HT-29 (cell line): ENCODE data around the gene HOXD9. TPM values are rescaled to one million over a fixed set of nuclear protein-coding genes. Genes with fewer than 3 reads are reported as not detected.

Experiments used
- DNase-seq: peaks from one replicate; pipeline ENCODE4 v3.0.0-alpha.2; 2015; ENCODE audit warnings: low spot score
- total RNA-seq: library from RNA; depleted of rRNA; stranded (reverse); fragments of >200 nt; shearing (Covaris generic); gene quantifications from 2 replicates; pipeline ENCODE4 v1.2.3, GENCODE V29; 2014

The HOXD9 gene
- total RNA-seq, 1 experiment from 2014 or later, result not detected

DNA sequence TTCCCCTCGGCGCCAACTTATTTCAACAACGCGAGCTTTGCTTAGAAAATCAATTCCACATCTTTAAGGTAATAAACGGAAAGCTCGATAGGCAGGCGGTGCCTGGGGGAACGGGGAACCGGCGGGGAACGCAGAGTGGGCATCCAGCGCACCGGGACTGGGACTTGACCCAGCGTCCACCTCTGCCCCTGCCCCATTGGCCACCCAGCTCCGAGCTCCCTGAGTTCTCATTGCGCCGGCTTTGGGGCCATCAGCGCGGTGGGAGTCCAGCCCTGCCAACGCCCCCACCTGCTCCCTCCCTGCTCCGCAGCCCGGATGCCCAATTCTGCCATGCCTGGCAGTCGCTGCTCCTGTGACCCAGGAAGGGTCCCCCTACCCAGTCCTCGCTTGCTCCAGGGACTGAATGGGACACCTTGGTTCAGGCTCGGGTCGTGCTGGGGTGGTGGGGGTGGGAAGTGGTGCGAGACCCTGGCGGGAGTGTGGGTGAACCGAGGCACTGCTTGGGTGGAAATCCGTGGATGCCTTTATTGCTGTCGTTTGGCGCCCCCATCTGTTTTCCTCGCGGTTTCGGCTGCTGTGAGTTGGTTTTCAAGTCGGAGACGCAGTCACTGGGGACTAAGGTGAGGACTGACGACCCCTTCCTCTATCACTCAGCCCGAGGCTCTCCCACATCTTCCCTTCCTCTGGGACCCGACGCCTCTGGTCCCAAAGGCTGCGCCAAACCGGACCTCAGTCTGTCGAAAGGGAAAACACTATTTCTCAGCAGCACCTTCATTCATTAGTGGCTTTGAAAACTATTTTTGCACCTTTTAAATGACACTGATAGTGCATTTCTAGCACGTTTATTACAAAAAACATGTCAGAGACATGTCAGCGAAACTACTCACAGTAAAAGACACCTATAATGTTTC lies 36.4 kb upstream of the HOXD9 start:
- peak; percentile 36 for DNase-seq

DNA sequence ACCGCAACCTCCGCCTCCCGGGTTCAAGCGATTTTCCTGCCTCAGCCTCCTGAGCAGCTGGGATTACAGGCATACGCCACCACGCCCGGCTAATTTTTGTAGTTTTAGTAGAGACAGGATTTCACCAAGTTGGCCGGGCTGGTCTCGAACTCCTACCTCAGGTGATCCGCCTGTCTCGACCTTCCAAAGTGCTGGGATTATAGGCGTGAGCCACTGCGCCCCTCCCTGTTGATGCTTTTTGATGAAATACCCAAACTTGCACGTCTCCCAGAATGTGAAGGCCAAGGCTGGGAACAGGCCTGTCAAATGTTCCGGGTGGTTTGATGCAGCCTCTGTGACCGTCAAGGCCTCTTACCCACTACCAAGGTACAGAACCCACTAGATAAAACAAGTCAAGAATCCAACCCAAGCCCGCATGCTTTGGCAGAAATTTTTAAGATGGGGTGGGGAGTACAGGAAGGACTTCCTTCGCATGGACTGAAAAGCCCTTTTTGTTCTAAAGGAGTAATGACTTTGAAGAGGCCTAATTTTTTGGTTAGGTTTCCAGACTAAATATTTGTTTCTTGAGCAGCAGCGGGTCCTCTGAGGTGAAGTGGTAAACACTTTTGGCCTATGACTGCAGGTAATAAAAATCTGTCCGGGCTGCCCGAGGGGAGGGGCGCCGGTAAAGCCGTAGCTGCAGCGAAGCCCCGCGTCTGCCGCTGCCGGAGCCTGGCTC lies 35.0 kb upstream of the HOXD9 start:
- DNase-seq, result no peak

DNA sequence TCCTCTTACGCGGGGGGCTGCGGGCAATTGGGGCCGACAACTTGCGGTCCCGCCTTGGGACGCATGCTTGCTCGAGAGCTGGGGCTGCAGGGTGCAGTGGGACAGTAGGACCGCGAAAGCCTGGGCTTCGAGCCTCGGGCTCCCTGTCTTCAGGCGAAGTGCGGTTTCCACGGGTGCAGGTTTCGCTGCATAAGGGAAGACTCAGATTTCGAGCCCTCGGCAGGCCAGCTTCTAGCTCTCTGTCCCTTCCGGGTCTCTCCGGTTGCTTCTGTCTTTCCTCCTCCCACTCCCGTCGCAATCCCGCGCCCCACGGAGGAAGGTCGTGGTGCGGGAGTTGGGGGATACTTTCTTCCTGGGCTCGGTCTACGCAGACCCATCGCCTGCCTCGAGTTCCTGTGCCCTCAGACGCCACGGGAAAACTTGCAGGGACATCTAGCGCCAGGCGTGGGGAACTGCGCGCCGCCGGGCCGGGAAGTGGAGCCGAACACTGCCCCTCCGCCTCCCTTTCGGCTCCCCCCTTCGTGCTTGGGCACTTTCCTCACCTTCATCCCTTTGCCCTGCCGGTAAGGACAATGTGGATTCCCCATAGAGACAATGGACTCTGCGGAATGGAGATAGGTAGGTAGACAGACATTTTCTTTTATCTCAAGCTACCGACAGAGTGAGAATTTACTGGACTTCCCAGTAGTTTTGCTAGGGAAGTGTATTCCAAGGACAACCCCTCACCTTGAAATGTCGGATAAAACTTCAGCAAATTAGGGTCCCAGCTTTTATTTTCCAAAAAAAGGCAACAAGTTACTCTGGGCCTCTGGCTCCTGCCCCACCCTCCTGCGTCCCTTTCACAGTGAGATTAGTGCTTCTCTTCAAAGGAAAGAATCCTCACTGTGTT lies 34.2 kb upstream of the HOXD9 start:
- peak; percentile 55 for DNase-seq

DNA sequence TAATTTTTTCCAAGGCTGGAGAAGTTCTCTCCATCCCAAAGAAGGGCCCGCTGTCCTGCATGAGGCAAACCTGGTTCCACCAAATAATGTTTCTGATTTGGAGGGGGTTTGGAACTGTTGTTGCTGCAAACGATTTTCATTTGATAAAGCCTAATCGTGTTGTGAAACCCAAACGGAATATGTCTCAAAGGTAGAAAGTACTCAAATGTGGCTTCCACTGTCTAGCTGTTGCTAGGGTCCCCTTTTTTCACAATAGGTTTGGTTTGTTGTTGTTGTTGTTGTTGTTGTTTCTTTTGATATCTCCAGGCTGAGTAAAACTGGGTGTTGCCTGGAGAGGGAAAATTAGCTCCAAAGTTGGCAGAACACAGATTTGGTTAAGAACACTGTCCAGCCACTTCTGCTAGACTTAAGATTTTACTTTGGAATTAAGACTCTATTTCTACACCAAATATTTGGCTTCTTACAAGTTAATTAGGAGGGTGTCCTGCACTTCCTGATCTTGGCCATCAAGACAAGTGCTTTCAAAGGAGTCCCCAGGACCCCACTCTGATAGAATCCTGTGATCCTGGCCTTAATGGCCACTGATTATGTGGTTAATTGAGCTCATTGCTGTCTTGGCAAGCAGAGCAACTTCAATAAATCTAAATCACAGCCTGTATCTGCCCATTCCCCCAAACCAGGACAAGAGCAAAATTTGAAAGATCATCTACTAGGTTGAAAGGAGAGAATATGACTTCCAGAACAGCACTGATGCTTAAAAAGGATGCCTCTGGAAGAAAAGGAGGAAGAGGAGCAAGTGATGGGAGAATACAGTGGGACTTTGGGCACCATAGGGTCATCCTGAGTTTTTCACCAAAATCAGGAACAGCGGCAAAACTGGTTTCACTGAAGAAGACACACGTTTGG lies 33.3 kb upstream of the HOXD9 start:
- DNase-seq, result no peak

DNA sequence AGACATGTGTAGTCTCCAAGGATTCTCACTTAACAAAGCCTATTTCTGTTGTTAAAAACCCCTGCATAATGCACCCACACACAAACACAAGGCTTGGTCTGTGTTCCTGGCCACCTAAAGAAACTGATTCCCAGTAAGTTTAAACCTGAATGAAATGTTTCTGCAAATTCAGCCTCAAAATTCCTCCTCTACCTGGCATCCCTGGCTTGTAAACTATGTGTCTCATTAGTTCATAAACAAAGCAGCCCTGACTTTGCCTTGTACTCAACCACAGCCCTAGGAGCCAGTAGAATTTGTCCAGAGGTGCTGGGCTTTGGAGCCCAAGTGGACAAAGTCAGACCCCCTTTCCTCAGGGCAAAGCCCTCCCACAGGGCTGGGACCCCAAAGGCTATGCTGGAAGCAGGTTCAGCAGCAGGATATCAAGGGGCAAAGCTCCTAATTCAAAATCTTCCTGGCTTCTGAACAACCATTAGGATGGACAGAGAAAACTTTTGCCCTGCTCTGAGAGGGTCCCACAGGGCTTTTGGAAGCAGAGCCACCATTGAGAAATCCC lies 32.6 kb upstream of the HOXD9 start:
- DNase-seq, result no peak

DNA sequence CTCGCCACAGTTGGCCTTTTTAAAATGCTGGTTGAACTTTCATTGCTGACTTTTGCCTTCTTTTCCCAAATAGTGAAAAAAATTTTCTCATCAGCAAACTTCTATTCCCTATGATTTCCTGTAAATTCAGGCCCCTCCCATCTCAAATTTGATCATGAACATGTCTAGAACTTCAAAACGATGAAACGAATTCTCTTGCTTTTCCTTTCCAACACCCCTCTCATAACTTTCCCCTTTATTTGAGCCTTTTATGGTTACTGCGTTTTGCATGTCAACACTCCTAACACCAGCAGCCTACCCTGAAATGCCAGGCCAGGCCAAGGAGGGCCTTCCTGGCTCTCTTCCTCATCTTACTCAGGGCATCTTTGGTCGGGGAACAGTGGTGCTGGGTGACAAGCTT lies 31.7 kb upstream of the HOXD9 start:
- DNase-seq, result no peak

DNA sequence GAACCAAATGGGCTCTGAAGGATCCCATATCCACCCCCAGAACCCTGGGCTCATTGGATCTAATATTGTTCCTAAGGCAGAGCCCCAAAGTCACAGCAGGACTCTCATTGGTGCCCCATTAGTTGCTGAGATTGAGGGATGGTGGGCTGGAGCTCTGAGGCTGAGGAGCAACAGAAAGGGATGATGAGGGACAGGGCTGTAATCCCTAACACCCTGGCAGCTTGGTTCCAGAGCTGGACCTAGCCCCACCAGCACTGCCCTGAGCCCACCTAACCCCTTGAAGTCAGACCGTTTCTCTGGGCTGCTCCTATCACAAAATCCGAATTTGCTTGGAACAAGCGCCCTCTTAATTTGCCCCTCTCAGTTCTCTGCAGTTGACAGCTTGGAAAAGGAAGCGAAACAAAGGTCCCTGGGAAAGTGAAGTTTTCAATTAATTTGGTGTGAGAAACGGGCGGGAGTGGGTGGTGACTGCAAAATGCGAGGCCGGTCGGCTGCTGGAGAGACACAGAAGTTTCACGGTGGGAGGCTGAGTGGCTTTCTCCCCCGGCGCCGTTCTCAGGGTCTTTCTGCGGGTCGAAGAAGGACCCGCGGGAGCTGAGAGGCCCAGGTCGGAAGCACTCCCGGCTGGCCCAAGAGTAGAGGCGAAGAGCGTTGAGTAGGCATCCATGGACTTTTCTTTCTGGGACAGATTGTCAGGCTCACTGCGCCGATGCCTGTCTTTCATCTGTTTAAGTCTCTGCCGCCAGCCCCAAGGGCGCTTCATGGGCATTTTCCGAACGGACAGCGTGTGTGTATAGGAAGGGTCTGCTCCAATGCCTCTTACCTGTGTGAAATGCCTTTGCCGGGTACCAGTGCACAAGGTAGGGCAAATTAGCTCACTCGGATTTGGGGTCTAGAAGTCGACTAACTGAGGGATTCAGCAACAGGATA lies 30.9 kb upstream of the HOXD9 start:
- DNase-seq, result no peak

DNA sequence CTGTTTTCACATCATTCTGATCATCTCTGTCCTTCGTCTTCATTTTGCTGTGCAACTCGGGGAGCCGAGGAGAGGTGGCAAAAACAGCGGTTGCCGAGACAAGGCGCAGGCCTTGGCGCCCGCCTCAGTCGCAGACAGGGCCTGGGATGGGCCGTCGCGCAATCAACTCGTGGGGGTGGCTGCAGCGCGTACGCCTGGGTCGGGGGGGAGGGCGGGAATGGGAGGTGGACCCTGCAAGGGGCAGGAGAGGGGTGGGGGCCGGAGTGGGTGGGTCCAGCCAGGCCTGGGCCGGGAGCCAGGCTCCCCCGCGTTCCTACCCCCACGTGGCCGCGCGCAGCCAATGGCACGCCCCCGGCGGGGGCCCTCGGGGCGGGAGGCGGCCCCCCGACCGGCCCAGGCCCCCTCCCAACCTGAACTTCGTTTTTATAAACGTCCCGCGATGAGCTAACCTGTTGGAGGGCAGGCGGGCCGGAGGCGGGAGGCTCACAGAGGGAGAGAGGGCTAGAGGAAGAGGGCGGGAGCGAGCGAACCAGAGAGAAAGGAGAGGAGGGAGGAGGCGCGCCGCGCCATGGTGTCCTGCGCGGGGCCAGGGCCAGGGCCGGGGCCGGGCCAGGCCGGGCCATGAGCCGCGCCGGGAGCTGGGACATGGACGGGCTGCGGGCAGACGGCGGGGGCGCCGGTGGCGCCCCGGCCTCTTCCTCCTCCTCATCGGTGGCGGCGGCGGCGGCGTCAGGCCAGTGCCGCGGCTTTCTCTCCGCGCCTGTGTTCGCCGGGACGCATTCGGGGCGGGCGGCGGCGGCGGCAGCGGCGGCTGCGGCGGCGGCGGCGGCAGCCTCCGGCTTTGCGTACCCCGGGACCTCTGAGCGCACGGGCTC lies 30.0 kb upstream of the HOXD9 start, which contains the start of gene HOXD13:
HOXD13 (plus strand) TSS at position 452 of the 875 bp plus-strand sequence; CDS start at position 622, 170 bp downstream.
- no peak for DNase-seq

DNA sequence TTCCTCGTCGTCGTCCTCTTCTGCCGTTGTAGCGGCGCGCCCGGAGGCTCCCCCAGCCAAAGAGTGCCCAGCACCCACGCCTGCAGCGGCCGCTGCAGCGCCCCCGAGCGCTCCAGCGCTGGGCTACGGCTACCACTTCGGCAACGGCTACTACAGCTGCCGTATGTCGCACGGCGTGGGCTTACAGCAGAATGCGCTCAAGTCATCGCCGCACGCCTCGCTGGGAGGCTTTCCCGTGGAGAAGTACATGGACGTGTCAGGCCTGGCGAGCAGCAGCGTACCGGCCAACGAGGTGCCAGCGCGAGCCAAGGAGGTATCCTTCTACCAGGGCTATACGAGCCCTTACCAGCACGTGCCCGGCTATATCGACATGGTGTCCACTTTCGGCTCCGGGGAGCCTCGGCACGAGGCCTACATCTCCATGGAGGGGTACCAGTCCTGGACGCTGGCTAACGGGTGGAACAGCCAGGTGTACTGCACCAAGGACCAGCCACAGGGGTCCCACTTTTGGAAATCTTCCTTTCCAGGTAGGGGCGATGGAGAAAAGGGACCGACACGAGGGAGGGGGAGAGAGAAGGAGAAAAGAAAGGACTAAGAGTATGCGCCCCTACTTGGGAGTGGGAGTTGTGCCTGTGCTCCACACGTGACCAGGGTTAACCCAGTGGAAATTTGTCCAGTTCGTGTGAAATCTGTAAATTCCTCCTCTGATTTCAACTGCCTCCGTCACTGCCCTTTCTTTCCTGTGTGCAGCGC lies 29.2 kb upstream of the HOXD9 start:
- peak; percentile 33 for DNase-seq

DNA sequence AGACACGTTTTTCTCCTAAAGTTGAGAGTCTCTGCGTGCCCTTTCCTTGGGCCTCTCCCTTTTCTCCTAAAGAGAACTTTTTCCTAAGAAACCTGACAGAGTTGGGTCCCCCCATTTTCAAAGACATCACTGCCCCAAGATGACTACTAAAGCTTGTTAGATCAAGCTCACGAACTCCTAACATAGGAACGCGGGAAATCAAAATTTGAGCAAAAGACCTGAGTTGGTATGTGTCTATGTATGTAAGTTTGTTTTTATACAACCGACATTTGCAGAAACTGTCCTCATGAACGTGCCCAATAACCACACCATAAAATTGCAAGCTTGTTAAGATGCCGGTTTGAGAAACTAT lies 28.6 kb upstream of the HOXD9 start:
- DNase-seq, result no peak

DNA sequence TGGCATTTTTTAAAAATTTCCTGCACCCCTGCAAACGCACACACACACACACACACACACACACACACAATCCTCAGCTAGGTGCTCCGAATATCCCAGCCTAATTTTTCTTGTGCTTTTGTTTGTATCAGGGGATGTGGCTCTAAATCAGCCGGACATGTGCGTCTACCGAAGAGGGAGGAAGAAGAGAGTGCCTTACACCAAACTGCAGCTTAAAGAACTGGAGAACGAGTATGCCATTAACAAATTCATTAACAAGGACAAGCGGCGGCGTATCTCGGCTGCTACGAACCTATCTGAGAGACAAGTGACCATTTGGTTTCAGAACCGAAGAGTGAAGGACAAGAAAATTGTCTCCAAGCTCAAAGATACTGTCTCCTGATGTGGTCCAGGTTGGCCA lies 28.2 kb upstream of the HOXD9 start:
- no peak for DNase-seq

DNA sequence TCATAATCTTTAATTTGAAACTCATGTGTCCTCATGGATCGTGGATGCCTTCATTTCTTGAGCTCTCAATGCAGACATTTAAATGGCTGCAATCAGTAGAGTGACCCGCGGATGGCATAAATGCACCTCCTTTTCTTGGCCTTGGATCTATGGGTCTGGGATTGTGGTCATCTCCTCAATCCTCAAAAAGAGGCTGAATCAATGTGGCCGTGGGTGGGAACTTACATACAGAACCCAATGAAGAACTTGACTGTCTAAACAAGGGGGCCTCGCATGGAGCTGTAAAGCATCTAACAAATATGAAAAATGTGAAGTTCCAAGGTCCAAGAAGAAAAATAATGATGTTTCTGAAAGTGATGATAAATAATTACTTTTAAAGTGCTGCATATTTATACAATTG lies 27.1 kb upstream of the HOXD9 start:
- no peak for DNase-seq

DNA sequence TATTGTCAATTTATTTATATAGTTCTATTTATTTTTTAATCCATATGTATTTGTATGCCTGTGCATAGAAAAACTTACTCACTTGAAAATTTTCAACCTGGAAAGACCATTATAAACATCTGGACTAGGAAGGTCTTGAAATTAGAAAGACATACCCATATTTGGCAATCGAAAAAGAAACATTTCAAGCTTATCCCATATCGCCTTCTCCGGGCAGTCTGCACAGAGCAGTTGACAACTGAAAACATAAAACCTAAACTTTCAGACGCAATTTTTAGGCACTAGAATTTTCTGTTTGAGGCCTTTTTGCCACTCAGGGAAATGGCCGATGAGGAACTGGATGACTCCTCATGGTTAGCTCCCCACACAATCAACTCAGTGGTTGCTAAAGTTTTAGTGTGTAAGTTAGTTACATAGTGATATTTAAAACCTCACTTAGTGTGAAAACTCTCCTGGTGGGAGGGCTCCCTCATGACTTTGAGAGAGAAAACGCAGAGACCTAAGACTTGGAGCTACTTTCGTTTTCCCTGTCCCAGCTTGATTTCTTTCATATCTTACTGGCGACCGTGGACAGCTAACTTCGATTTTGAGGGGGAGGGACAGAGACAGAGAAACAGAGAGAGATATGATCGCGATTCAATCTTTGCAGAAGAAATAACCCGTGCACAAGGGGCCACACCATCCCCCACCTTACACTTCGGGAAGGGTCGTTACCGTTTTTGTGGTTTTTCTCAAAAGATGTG lies 26.1 kb upstream of the HOXD9 start:
- DNase-seq, result no peak

DNA sequence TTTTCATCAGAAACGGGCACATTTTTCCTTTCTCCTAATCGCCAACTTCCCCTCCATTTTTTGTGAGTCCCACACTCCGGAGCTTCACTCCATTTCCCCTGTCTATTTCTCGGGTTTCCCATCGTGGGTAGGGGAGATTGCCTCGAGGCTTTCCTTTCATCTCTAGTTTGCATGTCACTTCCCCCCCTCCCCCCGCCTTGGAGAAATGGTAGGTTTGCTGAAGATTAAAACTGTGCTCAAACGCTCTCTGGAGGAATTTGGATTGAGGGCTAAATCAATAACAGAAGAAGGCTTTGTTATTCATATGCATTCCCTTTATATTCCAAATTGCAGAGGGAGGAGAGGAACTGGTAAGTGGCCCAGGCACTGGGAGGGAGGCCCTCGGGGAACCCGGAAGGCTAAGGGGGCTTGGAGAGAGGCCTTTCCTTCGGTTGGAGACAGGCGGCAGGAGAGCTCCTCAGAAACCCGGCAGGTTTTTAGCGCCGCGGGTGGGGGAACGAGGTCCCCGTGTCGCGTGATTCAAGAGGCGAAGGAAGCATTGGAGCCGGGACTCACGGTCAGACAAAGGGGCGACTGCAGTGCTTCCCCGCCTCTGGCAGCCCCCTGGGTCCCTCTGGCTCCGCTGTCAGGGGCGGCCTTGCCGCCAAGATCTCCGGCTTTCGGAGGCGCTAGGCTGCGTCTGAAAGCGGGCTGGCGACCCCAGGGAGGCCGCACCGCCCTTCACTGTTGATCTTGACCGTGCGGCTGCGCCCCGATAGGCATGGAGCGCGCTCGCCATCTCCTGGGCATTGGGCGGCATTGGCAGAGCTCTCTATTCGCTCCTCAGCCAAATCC lies 25.3 kb upstream of the HOXD9 start:
- DNase-seq, result peak; percentile 92

DNA sequence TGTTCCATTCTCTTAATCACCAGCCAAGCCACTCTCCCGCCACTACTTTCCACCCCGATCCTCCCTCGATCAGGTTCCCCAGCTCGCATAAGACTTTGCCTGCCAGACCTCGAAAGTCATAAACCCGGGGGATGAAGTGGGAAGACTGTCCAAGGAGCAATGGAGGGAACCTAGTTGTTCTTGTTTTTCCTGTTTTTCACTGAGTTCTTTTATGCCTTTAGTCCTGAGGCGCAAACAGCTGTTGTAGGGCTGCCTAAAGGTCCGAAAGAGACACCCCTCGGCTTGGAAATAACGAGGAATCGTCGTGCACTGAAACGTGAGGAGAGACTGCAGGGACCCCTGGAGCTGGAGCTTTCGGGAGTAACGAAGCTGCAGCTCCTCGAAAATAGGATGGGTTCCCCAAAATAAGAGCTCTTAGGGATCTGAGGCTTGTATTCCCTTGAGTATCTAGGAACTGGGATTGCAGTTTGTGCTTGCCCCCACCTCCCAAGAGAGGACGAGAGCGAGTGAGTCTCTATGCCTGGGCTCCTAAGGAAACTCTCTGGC lies 24.6 kb upstream of the HOXD9 start:
- no peak for DNase-seq
